DMS114 treated with DMSO at 0.1 percent for 48 hours (cell line): ENCODE measurements around the gene C12orf57.

Source experiments
- DNase-seq: peaks from one replicate; lab custom pipeline; 2025; ENCODE audit not compliant: unreplicated experiment; lab: John Stamatoyannopoulos, UW

C12orf57 gene

DNA sequence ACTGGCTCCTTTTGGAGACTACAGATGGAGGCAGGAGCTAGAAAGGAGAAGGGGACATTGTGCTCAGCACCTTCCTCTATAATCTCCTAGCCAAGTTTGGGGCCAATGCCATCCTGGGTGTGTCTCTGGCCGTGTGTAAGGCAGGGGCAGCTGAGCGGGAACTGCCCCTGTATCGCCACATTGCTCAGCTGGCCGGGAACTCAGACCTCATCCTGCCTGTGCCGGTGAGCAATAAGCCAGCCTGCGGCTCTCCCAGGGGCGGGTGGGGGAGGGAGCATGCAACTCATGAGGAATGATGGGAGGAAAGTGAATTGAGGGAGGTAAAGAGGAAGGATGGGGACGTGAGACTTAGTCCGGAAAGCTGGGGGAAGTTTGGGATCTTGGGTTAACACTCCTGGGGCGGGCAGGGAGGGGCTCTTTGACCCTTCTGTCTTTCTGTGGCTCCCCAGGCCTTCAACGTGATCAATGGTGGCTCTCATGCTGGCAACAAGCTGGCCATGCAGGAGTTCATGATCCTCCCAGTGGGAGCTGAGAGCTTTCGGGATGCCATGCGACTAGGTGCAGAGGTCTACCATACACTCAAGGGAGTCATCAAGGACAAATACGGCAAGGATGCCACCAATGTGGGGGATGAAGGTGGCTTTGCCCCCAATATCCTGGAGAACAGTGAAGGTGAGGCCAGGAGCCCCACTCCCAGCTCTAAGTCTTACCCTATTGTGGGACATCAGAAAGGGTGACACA lies 26.2 kb upstream of the C12orf57 start:
- no peak for DNase-seq

DNA sequence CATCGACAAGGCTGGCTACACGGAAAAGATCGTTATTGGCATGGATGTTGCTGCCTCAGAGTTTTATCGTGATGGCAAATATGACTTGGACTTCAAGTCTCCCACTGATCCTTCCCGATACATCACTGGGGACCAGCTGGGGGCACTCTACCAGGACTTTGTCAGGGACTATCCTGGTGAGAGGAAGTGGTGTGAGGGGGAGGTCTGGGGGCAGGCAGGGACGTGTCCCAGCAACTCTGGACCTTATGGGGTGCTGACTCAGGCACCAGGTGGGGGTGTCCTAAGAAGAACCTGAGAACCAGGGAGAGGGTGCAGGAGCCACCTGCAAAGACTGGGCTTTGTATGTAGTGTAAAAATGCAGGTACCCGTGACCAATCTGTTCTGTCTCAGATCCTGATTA lies 24.2 kb upstream of the C12orf57 start:
- no peak for DNase-seq

DNA sequence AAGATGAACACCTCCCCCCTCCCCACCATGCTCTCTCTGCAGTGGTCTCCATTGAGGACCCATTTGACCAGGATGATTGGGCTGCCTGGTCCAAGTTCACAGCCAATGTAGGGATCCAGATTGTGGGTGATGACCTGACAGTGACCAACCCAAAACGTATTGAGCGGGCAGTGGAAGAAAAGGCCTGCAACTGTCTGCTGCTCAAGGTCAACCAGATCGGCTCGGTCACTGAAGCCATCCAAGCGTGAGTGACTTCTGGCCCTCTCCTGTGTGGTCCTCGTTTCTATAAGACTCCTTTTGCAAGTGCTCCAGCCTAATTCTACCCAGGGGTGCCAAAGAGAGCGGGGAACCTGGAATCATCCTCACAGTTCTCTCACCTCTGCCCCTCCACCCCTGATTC lies 22.3 kb upstream of the C12orf57 start:
- DNase-seq, result no peak

DNA sequence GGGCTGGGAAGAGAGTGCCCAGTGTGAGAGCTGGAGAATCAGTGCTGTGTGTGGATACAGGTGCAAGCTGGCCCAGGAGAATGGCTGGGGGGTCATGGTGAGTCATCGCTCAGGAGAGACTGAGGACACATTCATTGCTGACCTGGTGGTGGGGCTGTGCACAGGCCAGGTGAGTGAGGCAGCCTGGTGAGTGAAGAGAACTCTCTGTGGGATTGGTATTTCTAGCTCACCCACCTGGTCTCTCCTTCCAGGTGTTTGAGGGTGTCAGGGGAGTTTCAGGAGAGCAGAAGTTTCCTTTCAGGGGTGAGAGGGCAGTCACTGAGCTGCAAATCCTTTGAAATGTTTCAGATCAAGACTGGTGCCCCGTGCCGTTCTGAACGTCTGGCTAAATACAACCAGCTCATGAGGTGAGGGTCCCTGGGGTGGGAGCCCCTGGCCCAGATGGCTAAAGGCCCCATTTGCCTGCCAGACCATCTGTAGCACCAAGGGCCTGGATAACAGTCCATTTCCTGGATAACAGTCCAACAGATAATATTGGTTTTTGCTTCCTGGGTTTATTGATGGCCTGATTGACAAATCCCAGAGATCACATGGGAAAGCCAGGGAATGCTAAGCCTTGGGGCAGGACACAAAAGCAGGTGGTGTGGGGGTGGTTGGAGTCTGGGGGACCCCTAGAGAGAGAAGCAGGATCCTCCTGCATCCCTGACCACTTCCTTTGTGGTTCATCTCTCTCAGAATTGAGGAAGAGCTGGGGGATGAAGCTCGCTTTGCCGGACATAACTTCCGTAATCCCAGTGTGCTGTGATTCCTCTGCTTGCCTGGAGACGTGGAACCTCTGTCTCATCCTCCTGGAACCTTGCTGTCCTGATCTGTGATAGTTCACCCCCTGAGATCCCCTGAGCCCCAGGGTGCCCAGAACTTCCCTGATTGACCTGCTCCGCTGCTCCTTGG lies 21.6 kb upstream of the C12orf57 start:
- no peak for DNase-seq

DNA sequence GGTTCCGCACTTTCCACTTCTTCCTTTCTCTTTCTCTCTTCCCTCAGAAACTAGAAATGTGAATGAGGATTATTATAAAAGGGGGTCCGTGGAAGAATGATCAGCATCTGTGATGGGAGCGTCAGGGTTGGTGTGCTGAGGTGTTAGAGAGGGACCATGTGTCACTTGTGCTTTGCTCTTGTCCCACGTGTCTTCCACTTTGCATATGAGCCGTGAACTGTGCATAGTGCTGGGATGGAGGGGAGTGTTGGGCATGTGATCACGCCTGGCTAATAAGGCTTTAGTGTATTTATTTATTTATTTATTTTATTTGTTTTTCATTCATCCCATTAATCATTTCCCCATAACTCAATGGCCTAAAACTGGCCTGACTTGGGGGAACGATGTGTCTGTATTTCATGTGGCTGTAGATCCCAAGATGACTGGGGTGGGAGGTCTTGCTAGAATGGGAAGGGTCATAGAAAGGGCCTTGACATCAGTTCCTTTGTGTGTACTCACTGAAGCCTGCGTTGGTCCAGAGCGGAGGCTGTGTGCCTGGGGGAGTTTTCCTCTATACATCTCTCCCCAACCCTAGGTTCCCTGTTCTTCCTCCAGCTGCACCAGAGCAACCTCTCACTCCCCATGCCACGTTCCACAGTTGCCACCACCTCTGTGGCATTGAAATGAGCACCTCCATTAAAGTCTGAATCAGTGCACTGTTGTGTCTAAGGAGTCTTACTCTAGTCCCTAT lies 20.7 kb upstream of the C12orf57 start:
- no peak for DNase-seq

DNA sequence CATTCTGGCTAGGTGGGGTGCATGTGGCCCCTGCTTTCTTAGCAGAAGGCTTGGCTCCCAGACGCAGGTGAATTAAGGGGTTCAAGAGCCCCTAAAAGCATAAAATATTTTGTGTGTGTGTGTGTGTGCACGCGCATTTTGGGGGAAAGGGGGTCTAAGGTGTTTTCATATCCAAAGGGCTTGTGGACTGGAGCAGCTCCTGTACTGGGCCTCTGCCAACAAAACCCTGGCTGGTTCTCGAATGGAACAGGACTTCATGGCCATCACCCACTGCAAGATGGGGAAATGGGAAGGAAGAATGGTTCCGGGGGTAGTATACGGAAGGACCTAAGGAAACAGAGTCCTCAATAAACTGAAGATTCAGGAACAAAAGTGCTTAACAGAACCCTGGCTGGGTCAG lies 20.0 kb upstream of the C12orf57 start:
- DNase-seq, result no peak

DNA sequence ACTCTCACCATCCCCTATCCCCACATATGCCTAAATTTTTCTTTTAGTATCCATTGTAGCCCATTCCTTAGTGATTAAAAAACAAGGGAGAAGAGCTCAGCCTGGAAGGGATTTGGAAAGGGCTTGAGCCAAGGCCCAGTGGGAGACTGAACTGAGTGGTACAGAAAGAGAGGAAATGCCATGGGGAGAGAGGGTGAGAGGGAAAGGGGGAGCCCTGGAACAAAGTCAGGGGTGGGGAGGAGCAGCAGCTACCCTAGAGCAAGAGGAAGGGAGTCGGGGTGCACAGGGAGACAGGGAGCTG lies 18.6 kb upstream of the C12orf57 start:
- DNase-seq, result no peak

DNA sequence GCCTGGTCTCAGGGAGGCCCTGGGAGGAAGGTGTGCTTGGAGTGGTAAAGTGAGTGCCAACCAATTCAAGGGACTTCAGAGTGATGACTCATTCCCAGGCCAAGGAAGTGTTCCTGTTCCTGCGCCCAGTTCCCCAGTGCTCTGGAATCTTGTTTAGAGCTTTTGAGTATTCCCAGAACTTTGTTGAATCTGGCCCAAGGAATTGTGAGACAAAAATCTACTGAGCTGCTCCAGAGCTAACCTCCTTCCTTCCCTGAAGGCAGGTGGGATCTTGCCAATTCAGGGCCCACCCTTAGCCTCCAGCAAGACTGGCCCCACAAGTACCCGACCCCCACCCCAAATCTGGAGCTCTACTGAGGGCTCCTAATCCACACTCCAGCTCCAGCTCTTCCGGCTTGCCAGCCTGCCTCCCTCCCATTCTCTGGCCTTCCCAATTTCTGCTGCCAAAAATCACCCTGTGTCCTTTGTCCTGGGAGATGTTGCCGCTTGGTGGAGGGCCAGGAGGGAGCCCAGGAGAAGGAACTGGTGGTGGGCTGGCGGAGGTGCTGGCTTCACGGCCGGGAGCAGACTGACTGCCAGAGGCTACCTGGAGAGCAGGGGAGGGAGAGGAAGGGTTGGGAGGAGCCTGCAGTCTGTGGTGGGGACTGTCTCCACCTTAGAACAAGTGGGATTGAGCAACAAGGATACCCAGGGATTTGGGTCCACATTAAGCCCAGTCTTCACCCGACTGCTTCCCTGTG lies 18.1 kb upstream of the C12orf57 start:
- peak; percentile 45 for DNase-seq

DNA sequence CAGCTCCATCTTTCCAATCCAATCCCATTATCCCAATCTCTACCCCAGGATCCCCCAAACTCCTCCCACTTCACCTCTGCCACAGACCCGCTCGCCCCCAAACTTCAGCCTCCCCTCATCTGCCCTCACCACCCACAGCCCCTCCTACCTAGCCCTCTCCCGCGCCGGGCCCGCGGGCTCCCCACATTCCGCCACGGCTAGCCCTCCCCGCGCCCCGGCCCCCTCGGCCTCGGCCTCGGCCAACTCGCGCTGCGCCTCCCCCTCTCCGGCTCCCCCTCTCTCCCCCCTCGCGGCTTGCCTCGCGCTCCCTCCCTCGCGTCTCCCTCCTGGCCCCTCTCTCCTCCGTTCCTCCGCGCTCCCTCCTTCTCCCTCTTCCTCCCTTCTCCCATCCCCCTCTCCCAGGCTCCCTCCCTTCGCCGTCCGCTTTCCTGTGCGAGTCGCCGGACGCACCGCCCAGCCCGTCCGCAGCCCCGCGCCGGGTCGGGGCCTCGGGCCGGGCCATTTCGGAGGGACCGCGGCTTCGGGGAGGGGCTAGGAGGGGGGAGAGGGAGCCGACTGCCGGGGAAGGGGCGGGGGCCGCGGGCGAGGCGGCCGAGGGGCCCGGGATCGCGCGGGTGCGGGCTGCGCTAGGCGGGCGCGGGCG lies 16.3 kb upstream of the C12orf57 start, which contains the start of gene ATN1:
Gene ATN1 (plus strand): TSS at position 581 of the 643 bp plus-strand sequence. CDS start 6,043 bp downstream, outside the sequence.
- DNase-seq, result no peak

DNA sequence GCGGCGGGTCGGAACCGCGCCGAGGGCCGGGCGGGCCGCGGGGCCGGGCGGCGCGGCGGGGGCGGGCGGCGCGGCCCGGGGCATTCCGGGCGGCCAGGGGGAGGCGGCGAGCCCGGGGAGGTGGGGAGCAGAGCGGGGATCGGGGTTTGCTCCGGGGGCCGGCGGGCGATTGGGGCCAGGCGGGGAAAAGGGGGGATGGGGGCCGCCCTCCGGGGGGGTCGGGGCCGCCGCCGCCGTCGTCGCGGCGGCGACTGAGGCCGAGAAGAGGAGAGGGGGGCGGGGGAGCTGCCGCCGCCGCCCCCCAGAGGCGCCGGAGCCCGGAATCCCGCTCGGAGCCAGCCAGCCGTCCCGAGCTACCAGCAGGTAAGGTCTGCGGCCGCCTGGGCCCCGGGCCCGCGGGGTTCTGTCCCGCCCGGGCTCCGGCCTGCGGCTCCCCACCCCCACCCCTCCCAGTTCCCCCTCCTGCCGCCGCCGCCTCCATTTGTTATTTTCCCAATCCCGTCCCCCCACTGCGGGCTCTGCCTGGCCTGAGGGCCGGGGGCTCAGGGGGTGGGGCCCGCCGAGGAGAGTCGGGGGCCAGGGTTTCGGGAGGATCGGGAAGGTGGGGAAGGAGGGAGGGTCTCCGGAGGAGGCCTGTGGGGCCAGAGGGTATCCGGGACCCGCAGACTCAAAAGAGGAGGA lies 15.7 kb upstream of the C12orf57 start:
- DNase-seq, result no peak

DNA sequence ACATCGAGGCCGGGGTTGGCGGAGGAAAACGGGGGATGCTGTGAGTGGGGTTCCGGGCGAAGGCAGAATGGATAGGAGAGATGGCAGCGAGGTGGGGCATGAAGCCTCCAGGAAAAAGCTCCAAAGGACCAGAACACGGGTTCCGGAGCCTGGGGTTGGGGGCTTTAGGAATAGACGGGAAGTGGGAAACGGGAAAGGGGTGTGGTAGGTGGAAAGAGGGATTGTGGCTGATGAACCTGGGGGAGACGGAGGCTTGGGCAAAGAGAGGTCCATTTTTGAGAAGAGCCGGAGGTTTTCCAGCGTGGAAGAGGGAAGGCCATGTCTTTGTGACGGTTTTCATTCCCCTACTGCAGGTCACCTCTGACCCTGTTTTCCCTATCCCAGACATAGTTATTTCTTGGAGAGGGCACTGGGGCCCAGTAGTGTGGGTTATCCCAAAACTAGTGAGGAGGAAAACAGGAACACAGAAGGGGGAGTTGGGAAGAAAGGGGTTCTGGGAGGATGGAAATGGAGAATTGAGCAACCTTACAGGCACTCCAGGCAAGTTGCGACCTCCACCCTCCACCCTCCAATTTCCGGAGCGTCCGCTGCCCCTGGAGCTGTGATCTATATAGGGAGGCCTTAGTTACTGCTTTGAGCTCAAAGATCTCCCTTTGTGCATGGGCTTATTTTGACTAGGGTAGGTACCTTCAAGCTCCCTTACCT lies 15.0 kb upstream of the C12orf57 start:
- no peak for DNase-seq

DNA sequence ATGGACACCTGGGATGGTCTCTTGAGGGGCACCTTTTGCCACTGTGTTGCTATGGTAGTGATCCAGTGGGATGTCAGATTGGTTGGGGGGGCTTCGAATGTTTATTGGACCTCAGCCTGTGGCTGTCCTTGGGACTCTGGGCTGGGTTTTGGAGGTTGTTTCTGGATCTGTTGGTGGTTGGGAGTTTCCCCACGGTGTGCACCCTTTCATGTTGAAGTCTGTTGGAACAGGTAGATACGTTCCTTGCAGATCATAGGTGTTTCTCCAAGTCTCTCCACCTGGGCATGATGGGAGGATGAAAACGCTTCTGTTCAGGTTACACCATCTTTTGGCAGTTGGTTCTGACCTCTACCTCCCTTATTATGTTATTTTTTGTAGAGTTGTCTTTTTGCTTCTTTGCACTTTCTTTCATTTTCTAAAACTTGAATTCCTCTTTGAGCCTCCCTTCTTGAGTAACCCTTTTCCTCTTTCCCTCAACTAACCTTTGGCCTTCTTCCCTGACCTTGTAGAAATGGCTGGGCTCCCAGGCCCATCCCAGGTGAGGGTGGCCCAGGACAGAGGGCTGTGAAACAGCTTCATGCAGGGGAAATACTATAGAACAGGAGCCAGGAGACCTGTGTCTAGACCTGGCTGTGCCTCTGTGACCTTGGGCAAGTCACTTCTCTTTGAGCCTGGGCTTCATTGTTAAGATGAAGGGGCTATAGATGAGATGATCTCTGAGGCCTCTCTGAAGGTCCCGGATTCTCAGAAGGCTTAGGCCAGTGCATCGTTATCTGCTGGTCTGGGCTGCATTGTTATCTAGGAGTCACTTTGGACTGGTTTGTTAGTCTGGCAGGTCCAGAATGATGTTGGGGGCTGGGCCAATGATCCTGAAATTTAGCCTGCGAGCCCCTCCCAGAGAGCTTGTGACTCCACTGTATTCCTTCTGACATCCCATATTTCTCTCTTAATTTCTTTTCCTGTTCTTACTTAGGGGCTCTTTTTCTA lies 14.1 kb upstream of the C12orf57 start:
- DNase-seq, result no peak

DNA sequence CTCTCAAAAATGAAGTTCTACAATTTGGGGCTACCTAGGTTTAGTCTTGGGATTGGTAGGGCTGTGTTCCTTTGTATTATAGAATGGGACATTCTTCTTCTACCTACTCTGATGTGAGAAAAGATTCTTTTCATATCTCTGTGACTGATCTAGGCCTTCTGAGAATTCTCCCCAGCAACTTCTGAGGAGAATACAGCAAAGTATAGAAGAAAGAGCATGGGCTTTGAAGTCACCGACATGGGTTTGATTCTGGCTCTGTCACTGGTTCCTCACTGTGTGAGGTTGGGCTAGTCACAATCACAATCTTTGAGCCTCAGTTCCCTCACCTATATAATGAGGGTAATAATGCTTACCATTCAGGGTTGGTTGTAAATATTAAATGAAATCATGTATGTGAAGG lies 11.1 kb upstream of the C12orf57 start:
- no peak for DNase-seq

DNA sequence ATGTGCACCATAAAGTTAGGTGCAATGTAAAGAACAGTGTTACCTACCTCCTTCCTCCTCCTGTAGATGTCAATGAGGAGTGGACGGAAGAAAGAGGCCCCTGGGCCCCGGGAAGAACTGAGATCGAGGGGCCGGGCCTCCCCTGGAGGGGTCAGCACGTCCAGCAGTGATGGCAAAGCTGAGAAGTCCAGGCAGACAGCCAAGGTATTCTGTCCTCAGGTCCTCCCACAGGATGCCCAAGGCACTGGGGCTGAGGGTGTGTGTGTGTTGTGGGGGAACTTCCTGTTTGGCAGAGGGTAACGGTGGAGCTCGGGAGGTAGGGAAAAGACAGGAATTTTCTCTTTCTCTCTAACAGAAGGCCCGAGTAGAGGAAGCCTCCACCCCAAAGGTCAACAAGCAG lies 9.7 kb upstream of the C12orf57 start:
- DNase-seq, result no peak

DNA sequence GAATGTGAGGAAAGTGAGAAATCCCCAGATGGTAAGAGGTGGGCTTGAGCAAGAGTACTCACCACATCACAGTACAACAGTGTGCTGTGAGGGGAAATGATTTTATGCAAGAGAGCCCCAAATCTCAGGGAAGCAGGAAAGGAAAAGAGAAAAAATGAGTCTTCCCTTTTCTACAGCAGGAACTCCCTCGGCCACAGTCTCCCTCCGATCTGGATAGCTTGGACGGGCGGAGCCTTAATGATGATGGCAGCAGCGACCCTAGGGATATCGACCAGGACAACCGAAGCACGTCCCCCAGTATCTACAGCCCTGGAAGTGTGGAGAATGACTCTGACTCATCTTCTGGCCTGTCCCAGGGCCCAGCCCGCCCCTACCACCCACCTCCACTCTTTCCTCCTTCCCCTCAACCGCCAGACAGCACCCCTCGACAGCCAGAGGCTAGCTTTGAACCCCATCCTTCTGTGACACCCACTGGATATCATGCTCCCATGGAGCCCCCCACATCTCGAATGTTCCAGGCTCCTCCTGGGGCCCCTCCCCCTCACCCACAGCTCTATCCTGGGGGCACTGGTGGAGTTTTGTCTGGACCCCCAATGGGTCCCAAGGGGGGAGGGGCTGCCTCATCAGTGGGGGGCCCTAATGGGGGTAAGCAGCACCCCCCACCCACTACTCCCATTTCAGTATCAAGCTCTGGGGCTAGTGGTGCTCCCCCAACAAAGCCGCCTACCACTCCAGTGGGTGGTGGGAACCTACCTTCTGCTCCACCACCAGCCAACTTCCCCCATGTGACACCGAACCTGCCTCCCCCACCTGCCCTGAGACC lies 8.2 kb upstream of the C12orf57 start:
- no peak for DNase-seq

DNA sequence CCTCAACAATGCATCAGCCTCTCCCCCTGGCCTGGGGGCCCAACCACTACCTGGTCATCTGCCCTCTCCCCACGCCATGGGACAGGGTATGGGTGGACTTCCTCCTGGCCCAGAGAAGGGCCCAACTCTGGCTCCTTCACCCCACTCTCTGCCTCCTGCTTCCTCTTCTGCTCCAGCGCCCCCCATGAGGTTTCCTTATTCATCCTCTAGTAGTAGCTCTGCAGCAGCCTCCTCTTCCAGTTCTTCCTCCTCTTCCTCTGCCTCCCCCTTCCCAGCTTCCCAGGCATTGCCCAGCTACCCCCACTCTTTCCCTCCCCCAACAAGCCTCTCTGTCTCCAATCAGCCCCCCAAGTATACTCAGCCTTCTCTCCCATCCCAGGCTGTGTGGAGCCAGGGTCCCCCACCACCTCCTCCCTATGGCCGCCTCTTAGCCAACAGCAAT lies 7.6 kb upstream of the C12orf57 start:
- no peak for DNase-seq
